GM18873 (cell line): ENCODE data around the gene GRIN1.
"Not testable (repeated sequence)": the region's sequence is repeated elsewhere in the genome, so short reads cannot be mapped to it uniquely, and the experiment has no call there.

Experiments used
- ATAC-seq: cut with Tn5 transposase; IDR thresholded peaks from one replicate; pipeline ENCODE4 v1.9.1; 2021; ENCODE audit warnings: mild to moderate bottlenecking, moderate library complexity, moderate number of reproducible peaks; ENCODE audit not compliant: unreplicated experiment, low FRiP score

GRIN1 gene

GRCh38 chr9:137110911-137111787 is 27.8 kb upstream of the GRIN1 start:
- ATAC-seq, result no peak

- ATAC-seq, result no peak
Observed at GRCh38 chr9:137111788-137112563, 27.0 kb upstream of the GRIN1 start.

- no peak for ATAC-seq
Observed at GRCh38 chr9:137112564-137113384, 26.2 kb upstream of the GRIN1 start.

GRCh38 chr9:137113385-137114159 is 25.4 kb upstream of the GRIN1 start:
- no peak for ATAC-seq

- ATAC-seq, result no peak
Observed at GRCh38 chr9:137114220-137114612, 24.7 kb upstream of the GRIN1 start.

- ATAC-seq, result no peak
Observed at GRCh38 chr9:137114613-137115393, 24.2 kb upstream of the GRIN1 start, which contains the start of gene DPP7. DPP7 (minus strand) TSS chr9:137114733; CDS start chr9:137114713, 20 bp downstream.

- ATAC-seq, result no peak
Observed at GRCh38 chr9:137115394-137116026, 23.4 kb upstream of the GRIN1 start.

- ATAC-seq, result no peak
Observed at GRCh38 chr9:137116027-137116507, 22.9 kb upstream of the GRIN1 start.

GRCh38 chr9:137116728-137117127 is 22.2 kb upstream of the GRIN1 start:
- no peak for ATAC-seq

GRCh38 chr9:137117269-137117731 is 21.7 kb upstream of the GRIN1 start:
- ATAC-seq, result no peak

GRCh38 chr9:137118092-137118603 is 20.8 kb upstream of the GRIN1 start:
- ATAC-seq, result not testable (repeated sequence)

GRCh38 chr9:137121927-137122795 is 16.8 kb upstream of the GRIN1 start:
- ATAC-seq, result not testable (repeated sequence)

GRCh38 chr9:137122796-137123467 is 16.0 kb upstream of the GRIN1 start:
- not testable (repeated sequence) for ATAC-seq

- no peak for ATAC-seq
Observed at GRCh38 chr9:137123468-137123837, 15.5 kb upstream of the GRIN1 start.

GRCh38 chr9:137123952-137124462 is 14.9 kb upstream of the GRIN1 start:
- ATAC-seq, result not testable (repeated sequence)

- ATAC-seq, result no peak
Observed at GRCh38 chr9:137126786-137127185, 12.2 kb upstream of the GRIN1 start.
